RPMI8226 (cell line): ENCODE data around the gene INSYN1.
A peak's percentile ranks its signal among the peaks of the same experiment; 100 is the strongest.

Experiments
- DNase-seq: peaks from one replicate; pipeline ENCODE4 v3.0.0-alpha.2; 2015

INSYN1 gene

GRCh38 chr15:73773428-73773827 is 20.3 kb upstream of the INSYN1 start:
- DNase-seq, result no peak

- DNase-seq, result no peak
Measured at GRCh38 chr15:73771385-73772045, 18.4 kb upstream of the INSYN1 start.

GRCh38 chr15:73770050-73770449 is 16.9 kb upstream of the INSYN1 start:
- DNase-seq, result no peak

- no peak for DNase-seq
Measured at GRCh38 chr15:73767806-73768501, 14.8 kb upstream of the INSYN1 start.

GRCh38 chr15:73766598-73766997 is 13.4 kb upstream of the INSYN1 start:
- no peak for DNase-seq

GRCh38 chr15:73765778-73766177 is 12.6 kb upstream of the INSYN1 start:
- no peak for DNase-seq

GRCh38 chr15:73763931-73764330 is 10.8 kb upstream of the INSYN1 start:
- DNase-seq, result no peak

- DNase-seq, result no peak
Measured at GRCh38 chr15:73760330-73761329, 7.5 kb upstream of the INSYN1 start.

GRCh38 chr15:73758461-73758860 is 5.3 kb upstream of the INSYN1 start:
- DNase-seq, result no peak

GRCh38 chr15:73757571-73757970 is 4.4 kb upstream of the INSYN1 start:
- DNase-seq, result no peak

GRCh38 chr15:73756947-73757513 is 3.9 kb upstream of the INSYN1 start:
- no peak for DNase-seq

GRCh38 chr15:73756390-73756789 is 3.2 kb upstream of the INSYN1 start:
- no peak for DNase-seq

GRCh38 chr15:73755946-73756345 is 2.8 kb upstream of the INSYN1 start:
- DNase-seq, result no peak

GRCh38 chr15:73755481-73755880 is 2.3 kb upstream of the INSYN1 start:
- DNase-seq, result no peak

GRCh38 chr15:73754461-73754860 is 1.3 kb upstream of the INSYN1 start:
- DNase-seq, result peak; percentile 35

GRCh38 chr15:73752806-73753193 is 351 bp downstream of the INSYN1 start:
- DNase-seq, result no peak

- DNase-seq, result no peak
Measured at GRCh38 chr15:73751899-73752805, 999 bp downstream of the INSYN1 start.

- DNase-seq, result no peak
Measured at GRCh38 chr15:73751511-73751898, 1.6 kb downstream of the INSYN1 start.

- no peak for DNase-seq
Measured at GRCh38 chr15:73750951-73751350, 2.2 kb downstream of the INSYN1 start.

- no peak for DNase-seq
Measured at GRCh38 chr15:73750438-73750837, 2.7 kb downstream of the INSYN1 start.

- DNase-seq, result no peak
Measured at GRCh38 chr15:73749971-73750370, 3.2 kb downstream of the INSYN1 start.

GRCh38 chr15:73749533-73749932 is 3.6 kb downstream of the INSYN1 start:
- no peak for DNase-seq
